OCI-LY7 (cell line): Measurements from ENCODE around the gene RMND1. TPM values are rescaled to one million over a fixed set of nuclear protein-coding genes. Genes with fewer than 3 reads are reported as not detected.

Experiments
- BruUV-seq: library from RNA; stranded (reverse); fragments of 400-500 nt; replicated peaks from 2 replicates; lab custom pipeline; 2021; lab: Mats Ljungman, UMichigan
- CTCF ChIA-PET: fragments of 300-600 bp; sonication (Branson Sonifier 250); formaldehyde crosslinking; loops from one replicate; lab custom pipeline; 2022; ENCODE audit warnings: antibody characterized with exemption; ENCODE audit not compliant: unreplicated experiment; lab: Charles Lee
- POLR2A ChIA-PET: fragments of 300-600 bp; sonication (Branson Sonifier 250); formaldehyde crosslinking; loops from one replicate; lab custom pipeline; 2022; ENCODE audit warnings: antibody characterized with exemption; lab: Charles Lee
- DNase-seq: peaks from one replicate; pipeline ENCODE4 v3.0.0-alpha.2; 2015; ENCODE audit warnings: low spot score
- H2AFZ ChIP-seq: fragments of 200-600 bp; sonication (generic), shearing (Covaris generic); 2 replicates; pipeline ENCODE4 v1.6.1; 2014; ENCODE audit warnings: mild to moderate bottlenecking, antibody characterized with exemption, low read length, moderate library complexity
- H3K27ac ChIP-seq: fragments of 200-600 bp; sonication (generic); 2 replicates; pipeline ENCODE4 v1.5.1; 2014; ENCODE audit warnings: mixed run types, low read depth, mild to moderate bottlenecking, moderate library complexity, low read length, inconsistent platforms; ENCODE audit not compliant: poor library complexity, severe bottlenecking
- H3K36me3 ChIP-seq: fragments of 200-600 bp; sonication (generic); 2 replicates; pipeline ENCODE4 v1.6.1; 2014; ENCODE audit warnings: mild to moderate bottlenecking, antibody characterized with exemption, low read length, moderate library complexity, mixed read lengths; ENCODE audit not compliant: insufficient read depth
- H3K4me1 ChIP-seq: fragments of 200-600 bp; sonication (generic); 2 replicates; pipeline ENCODE4 v1.5.1; 2014; ENCODE audit warnings: mild to moderate bottlenecking, low read length; ENCODE audit not compliant: insufficient read depth, poor library complexity, severe bottlenecking
- H3K4me2 ChIP-seq: fragments of 200-600 bp; sonication (generic); 2 replicates; pipeline ENCODE4 v1.6.1; 2014; ENCODE audit warnings: mild to moderate bottlenecking, low read length
- H3K4me3 ChIP-seq: fragments of 200-600 bp; sonication (generic); 2 replicates; pipeline ENCODE4 v1.5.1; 2014; ENCODE audit warnings: mild to moderate bottlenecking, low read depth, low read length; ENCODE audit not compliant: poor library complexity, severe bottlenecking
- H3K79me2 ChIP-seq: fragments of 200-600 bp; sonication (generic); 2 replicates; pipeline ENCODE4 v1.6.1; 2016; ENCODE audit warnings: low read depth, mild to moderate bottlenecking, low read length, moderate library complexity, mixed read lengths; ENCODE audit not compliant: insufficient read depth
- H3K9me2 ChIP-seq: fragments of 200-600 bp; sonication (generic); 2 replicates; pipeline ENCODE4 v1.6.1; 2016; ENCODE audit warnings: mild to moderate bottlenecking, low read length, mixed read lengths; ENCODE audit not compliant: insufficient read depth
- H3K9me3 ChIP-seq: fragments of 200-600 bp; sonication (generic); 2 replicates; pipeline ENCODE4 v1.6.1; 2014; ENCODE audit warnings: mild to moderate bottlenecking, mixed run types, low read length, mixed read lengths
- H4K20me1 ChIP-seq: fragments of 200-600 bp; sonication (generic); 2 replicates; pipeline ENCODE4 v1.6.1; 2014; ENCODE audit warnings: mild to moderate bottlenecking, antibody characterized with exemption, low read length, moderate library complexity, mixed read lengths; ENCODE audit not compliant: insufficient read depth
- CTCF ChIP-seq: fragments of 200-600 bp; sonication (generic); conservative IDR thresholded peaks from 2 replicates; pipeline ENCODE4 v1.5.1; 2014; ENCODE audit warnings: mild to moderate bottlenecking, antibody characterized with exemption, low read length, moderate library complexity, mixed read lengths
- EZH2phosphoT487 ChIP-seq: fragments of 200-600 bp; sonication (generic); IDR thresholded peaks from 2 replicates; pipeline ENCODE4 v1.6.1; 2018; ENCODE audit warnings: low read depth, borderline replicate concordance, mild to moderate bottlenecking, mixed run types, antibody characterized with exemption, low read length, moderate library complexity, mixed read lengths
- intact Hi-C: fragments of 100-400 bp; cut with micrococcal nuclease; formaldehyde crosslinking; loops from one replicate; pipeline ENCODE4 v1.10.0; 2022; ENCODE audit not compliant: unreplicated experiment
- total RNA-seq, 2 experiments: library from RNA; depleted of rRNA in 1 of 2; stranded (reverse); fragments of >200 nt in 1 of 2; shearing (Covaris generic) in 1 of 2; gene quantifications; 2 replicates each; pipeline ENCODE4 v1.2.3, GENCODE V29; 2014 to 2022

The RMND1 gene
- total RNA-seq, 2 experiments from 2014 or later = 21.2 to 22.3 TPM

GRCh38 chr6:151370509-151371078 is 81.3 kb downstream of the RMND1 start:
- ChIA-PET POLR2A (interaction anchor here (0.7 kb wide), 2 partner anchors 15 to 35 kb away, joined by 3 read pairs; no protein-coding TSS in a partner anchor), CTCF (no interaction called here)
- TF ChIP-seq EZH2phosphoT487 = no peak
- peak; percentile 52 for TF ChIP-seq CTCF
- H3K79me2 ChIP-seq = peaks cover 36% of the 10 kb centered on the region
- intact Hi-C loops = no loop called here
- peaks cover 67% of the 10 kb centered on the region for H3K36me3 ChIP-seq
- DNase-seq = no peak
- no peaks in the 10 kb centered on the region for H4K20me1 ChIP-seq
- no peak overlapping the region for H3K4me3 ChIP-seq
- H3K4me1 ChIP-seq = peaks cover 23% of the 10 kb centered on the region
- TSS peak; percentile 26 for BruUV-seq
- no peaks in the 10 kb centered on the region for H3K9me2 ChIP-seq
- no peaks in the 10 kb centered on the region for H3K9me3 ChIP-seq
- H3K27ac ChIP-seq = no peak overlapping the region
- no peak overlapping the region for H2AFZ ChIP-seq
- no peak overlapping the region for H3K4me2 ChIP-seq

GRCh38 chr6:151365233-151365632 is 86.7 kb downstream of the RMND1 start:
- no peak overlapping the region for H2AFZ ChIP-seq
- BruUV-seq = no TSS peak
- H3K4me1 ChIP-seq = no peaks in the 10 kb centered on the region
- H4K20me1 ChIP-seq = no peaks in the 10 kb centered on the region
- H3K4me2 ChIP-seq = no peak overlapping the region
- ChIA-PET CTCF (no interaction called here), POLR2A (interaction anchor here (1.1 kb wide), 1 partner anchor 11 kb away, joined by 3 read pairs; no protein-coding TSS in a partner anchor)
- no peak overlapping the region for H3K4me3 ChIP-seq
- TF ChIP-seq EZH2phosphoT487 (no peak), CTCF (no peak)
- no peaks in the 10 kb centered on the region for H3K9me3 ChIP-seq
- no peaks in the 10 kb centered on the region for H3K9me2 ChIP-seq
- H3K36me3 ChIP-seq = peaks cover 79% of the 10 kb centered on the region
- DNase-seq = no peak
- H3K79me2 ChIP-seq = peaks cover 6% of the 10 kb centered on the region; the same call in 1 of the 2 replicates
- no peak overlapping the region for H3K27ac ChIP-seq
- intact Hi-C loops = no loop called here

GRCh38 chr6:151359486-151359885 is 92.4 kb downstream of the RMND1 start:
- CTCF ChIA-PET = no interaction called here
- no peak overlapping the region for H2AFZ ChIP-seq
- H3K36me3 ChIP-seq = peaks cover 35% of the 10 kb centered on the region
- DNase-seq = no peak
- no peaks in the 10 kb centered on the region for H3K4me1 ChIP-seq
- POLR2A ChIA-PET = interaction anchor here (0.8 kb wide), 1 partner anchor 17 kb away, joined by 3 read pairs; no protein-coding TSS in a partner anchor
- no peak overlapping the region for H3K27ac ChIP-seq
- no peaks in the 10 kb centered on the region for H3K79me2 ChIP-seq
- intact Hi-C loops = no loop called here
- no TSS peak for BruUV-seq
- no peaks in the 10 kb centered on the region for H3K9me2 ChIP-seq
- no peak overlapping the region for H3K4me2 ChIP-seq
- TF ChIP-seq EZH2phosphoT487 (no peak), CTCF (no peak)
- no peaks in the 10 kb centered on the region for H3K9me3 ChIP-seq
- no peak overlapping the region for H3K4me3 ChIP-seq
- H4K20me1 ChIP-seq = no peaks in the 10 kb centered on the region
